Stimulated activated CD8-positive, alpha-beta memory T cell treated with anti-CD3 and anti-CD28 coated beads, Interleukin-15, amount 100 ng/mL, for 48 hours (primary cell): Measurements from ENCODE around the gene PRDM16.

Experiments
- DNase-seq, 2 donors: peaks; one replicate each; pipeline ENCODE4 v3.0.0-alpha.2; 2020; ENCODE audit warnings: low read depth in 2 of 2

The PRDM16 gene

DNA sequence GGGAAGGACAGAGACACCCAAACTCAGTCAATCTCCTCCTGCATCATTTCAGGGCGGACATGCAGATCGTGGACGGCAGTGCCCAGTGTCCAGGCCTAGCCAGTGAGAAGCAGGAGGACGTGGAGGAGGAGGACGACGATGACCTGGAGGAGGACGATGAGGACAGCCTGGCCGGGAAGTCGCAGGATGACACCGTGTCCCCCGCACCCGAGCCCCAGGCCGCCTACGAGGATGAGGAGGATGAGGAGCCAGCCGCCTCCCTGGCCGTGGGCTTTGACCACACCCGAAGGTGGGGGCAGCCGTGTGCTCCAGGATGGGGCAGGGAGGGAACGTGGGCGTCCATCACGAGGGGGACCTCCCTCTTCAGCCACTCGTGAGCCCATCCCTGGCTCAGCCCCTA is 361.8 kb downstream of the PRDM16 start:
- DNase-seq: no peak

DNA sequence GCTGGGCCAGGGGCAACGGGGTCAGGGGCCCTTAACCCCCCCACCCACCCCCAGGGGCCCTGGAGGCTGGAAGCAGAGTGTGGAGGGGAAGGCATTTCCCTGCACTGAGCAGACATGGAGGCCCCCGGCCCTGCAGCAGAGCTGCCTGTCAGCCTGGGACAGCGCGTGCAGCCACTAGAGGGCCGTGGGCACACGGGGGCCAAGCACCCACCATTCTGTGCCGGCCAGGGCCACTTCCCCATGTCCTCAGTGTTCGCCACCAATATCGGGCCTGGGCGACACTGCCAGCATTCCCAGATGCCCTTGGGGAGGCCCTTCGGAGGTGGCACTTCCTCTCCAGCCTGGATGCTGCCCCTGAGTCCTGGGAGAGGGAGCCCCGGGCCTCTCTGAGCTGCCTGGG is 362.3 kb downstream of the PRDM16 start:
- no peak for DNase-seq

DNA sequence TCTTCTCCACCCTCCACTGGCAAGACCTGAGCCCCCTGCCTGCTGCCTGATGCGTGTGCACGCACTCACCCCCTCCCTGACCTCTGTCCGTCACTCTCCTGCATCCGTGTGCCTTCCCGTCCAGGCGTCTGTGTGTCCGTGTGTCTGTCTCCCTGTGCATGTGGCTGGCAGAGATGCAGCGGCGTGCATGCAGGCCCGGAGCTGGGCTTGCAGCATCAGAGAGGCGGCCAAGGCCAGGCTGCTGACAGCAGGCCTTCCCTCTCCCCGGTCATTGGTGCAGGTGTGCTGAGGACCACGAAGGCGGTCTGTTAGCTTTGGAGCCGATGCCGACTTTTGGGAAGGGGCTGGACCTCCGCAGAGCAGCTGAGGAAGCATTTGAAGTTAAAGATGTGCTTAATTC is 362.7 kb downstream of the PRDM16 start:
- DNase-seq: no peak

DNA sequence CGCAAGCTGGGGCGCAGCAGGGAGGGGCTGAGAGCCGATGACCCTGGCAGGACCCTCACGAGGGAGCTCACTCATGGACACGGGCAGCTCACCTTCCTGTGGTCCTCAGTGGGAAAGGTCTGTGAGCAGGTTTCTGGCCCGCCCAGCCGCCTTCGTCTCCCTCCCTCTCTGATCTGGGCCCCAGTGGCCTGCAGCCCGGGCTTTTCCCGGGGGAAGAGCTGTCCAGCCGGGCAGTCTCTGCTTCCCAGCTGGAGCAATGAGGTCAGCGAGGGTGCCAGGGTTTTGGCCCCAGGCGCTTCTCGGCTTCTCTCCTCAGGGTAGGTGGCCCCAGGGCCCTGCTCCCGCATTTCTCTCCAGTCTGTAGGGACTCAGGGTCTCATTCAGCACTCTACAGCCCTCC is 363.3 kb downstream of the PRDM16 start:
- no peak for DNase-seq

DNA sequence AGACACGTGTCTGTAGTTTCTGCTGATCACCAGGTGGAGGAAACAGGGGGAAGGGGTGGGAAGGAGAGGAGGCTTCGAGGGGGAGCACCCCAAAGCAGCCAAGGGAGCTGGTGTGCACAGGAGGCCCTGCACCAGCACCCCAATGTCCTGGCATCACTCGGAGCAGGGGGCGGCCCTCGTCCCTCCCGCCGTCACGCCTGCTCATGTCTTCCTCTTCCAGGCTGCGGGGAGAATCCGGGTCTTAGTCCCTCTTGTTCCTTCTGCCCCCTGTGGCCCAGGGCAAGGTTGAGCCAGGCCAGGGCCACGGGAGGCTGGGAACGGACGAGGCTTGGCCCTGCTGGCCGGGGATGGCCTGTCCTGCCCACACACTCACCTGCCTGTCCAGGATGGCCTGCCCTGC is 364.1 kb downstream of the PRDM16 start:
- no peak for DNase-seq

DNA sequence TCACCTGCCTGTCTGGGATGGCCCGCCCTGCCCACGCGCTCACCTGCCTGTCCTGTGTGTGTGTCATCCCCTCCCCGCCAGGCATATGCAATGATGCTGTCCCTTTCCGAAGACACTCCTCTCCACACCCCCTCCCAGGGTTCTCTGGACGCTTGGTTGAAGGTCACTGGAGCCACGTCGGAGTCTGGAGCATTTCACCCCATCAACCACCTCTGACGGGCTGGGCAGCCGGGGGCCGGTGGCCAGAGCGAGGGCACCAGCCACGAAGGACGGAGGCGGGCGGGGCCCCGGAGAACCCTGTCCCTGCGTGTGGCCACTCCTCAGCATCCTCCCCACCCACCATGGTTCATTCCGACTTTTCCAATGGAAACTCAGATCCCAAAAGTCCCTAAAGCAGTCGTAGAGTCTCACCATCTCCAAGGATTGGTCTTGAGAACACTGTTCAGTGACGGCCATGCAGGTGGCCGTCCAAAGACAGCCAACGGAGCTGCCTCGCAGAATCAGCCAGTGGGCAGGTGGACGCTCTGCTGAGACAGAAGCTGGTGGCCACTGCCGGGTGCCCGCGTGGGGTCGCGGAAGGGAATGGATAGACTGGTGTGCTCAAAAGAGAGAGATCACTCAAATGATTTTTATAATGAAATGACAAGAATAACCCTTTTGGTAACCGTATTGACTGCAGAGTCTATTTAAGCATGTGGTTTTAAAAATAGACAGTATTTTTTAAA is 364.8 kb downstream of the PRDM16 start:
- no peak for DNase-seq

DNA sequence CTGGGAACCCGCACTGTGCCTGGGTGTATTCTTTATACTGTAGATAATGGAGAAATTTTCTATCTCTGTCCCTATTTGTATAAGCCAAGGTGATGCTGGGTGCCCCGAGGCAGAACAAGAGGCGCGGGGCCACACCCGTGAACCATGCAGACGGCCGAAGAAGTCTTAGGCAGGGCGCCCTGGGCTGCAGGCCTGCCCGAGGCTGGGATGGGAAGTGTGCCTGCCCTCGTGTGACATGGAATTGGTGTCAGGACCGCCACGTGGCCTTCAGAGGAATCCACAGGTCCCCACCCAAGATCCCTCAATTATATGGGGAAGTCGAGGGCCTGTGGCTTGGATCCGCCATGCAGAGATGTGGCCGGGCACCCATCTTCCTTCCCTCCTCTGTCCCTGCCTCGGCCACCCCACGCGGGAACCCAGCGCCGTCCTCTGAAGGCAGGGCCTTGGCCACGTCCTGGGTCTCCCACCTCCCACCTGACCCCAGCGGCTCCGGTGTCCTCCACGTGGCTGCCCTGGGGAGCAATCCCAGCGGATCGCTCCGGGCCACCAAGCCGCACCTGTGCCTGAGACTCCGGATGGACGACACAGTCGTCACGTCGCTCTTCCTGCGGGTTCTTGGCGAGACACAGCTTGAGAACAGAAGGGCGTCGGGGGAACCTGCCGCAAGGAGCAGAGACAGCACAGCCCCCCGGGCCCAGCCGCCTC is 365.6 kb downstream of the PRDM16 start:
- DNase-seq: no peak

DNA sequence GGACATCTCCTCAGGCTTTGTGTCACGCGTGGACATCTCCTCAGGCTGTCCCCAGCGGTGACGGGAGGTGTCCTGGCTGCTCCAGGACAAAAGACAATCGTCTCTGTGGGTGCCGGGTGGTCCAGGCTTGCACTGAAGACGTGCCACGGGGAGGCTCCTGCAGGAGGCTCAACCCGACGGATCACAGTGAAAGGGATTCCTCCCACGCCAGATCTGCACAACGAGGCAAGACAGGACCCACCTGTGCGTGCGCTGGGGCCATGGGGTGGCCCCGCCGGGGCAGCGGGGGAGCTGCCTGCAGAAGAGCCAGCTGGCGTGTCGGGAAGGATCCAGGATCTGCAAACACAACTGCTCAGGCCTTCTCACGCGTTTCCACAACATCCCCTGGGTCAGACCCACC is 366.7 kb downstream of the PRDM16 start:
- DNase-seq: no peak

DNA sequence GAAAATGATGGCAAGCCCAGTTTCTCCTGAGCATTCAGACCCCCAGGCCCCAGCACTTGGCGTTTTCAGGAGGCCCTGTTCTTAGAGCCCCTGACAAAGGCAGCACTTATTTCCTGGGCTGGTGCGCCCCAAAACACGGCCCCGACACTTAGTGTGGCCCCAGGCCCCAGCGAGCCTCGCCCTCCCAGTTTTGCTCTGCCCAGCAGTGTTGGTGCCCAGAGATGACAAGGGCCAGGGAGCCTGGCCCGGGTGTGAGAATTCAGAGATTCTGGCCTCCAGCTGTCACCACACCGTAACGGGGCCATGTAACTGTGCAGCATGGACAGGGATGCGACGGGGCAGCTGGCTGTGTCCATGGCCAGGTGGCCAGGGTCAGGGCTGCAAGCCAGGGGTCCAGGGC is 367.4 kb downstream of the PRDM16 start:
- no peak for DNase-seq

DNA sequence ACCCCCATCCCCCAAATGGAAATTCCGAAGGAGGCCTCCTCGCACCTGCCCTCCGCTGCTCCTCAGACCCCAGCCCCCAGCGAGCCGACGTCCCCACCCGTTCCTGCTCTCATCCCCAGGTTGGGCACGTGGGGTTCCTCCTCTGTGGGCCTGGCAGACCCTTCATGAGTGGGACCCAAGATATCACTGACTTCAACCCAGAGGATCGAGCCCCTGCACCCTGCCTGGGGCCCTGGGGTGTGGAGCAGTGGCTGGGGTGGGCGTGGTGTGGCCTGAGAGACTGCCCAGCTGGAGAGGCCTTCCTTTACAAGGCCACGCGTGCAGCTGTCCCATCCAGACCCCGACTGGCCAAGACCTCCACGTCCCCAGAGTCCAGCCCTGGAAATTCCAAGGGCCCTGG is 367.9 kb downstream of the PRDM16 start:
- no peak for DNase-seq

DNA sequence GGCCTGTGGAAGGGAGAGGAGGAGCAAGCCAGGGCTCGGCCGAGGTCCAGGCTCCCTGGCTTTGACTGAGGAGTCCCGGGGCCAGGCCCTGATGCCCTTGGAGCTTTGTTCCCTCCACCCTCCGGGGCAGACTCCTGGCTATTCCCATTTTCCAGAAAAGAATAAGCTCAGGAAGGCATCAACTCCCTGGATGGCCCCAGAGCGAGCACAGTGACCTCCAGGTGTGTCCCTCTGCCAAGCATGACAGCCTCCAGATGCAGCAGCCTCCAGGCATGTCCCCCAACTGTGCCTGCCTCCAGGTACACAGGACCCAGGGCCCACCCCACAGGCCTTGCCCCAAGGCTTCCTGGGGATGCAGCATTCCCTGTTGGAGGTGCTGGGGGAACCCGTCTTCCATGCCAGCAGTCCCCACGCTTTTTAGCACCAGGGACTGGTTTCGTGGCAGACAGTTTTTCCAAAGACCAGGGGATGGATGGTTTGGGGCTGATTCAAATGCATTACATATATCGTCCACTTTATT is 369.7 kb downstream of the PRDM16 start:
- DNase-seq: no peak

DNA sequence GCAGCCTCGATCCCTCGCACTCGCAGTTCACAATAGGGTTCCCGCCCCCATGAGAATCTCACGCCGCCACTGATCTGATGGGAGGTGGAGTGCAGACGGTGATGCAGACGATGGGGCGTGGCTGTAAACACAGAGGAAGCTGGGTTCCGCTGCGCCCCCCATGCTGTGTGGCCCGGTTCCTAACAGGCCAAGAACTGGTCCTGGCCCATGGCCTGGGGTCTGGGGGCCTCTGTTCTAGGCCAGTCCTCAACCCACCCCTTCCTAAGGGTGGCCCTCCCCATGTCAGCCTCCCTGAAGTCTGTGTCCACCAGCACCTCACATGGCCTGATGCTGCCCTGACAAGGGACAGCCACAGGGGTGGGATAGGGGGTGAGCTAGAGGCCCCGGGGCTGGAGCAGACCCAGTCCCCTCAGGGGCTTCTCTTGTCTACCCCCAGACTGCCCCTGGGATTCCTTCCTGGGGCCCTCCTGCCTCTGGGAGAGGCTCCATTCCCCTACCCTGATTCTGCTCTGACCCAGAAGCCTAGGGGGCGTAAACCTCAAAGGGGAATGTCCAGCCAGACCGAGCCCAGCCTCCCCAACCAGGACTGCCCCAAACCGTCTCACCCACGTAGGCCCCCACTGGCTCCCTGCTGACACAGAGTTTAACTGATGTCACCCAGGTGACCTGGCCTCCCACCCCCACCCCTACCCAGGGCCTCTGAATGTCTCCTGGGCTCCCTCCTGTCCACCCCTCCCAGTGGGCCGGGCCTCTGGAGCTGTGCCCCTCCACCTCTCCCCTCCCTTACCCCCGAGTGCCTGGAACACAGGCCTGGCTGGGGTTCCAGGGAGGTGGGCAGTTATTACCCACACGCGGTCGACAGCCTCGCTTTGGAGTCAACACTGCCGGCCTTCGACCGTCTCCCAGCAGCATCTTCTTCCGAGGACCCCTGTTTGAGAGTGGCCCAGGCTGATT is 370.6 kb downstream of the PRDM16 start:
- no peak for DNase-seq

DNA sequence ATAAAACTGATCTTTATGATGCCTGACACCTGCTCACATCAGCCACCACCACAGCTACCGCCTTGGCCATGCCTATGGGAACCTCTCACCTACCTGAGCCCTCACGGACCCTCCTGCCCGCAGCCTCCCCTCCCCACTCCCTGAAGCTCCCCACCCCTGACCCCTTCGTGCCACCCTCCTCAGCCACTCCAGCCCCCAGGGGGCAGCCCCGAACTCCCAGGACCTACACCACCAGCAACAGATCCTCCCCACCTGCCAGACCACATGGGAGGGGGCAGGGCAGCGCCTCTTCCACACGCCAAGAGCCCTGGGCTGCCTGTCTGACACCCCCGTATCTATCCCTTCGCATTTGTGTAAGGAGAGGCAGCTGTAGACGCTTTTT is 371.3 kb downstream of the PRDM16 start:
- no peak for DNase-seq

DNA sequence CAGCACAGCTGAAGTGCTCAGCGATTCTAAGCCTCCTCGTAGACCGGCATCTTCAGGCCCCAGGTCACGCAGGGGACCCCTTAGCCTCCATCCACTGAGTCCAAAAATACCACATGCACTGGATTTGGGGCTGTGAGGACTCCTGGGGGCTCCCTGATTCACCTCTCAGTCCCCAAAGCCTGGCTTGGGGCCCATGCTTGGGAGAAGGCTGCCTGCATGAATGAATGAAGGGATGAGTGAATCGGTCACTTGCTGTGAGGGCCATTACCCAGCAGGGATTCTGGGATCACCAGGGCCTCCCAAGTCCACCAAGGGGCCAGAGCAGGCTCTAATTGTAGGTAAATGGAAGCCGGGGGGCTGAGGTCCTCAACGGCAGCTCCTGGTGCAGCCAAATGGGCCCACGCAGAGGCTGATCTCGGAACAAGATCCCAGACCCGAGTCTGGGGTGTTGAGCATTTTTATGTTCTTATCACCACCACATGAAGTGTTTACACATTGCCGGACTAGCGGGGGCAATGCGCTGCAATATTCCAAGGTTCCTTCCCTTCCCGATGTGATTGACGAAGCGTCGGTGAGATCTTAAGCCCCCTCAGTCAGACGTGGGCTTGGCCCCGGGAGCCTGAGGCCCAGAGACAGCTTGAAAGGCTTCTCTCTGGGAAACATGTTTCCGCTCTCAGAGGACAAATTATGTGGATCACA is 371.9 kb downstream of the PRDM16 start:
- no peak for DNase-seq

DNA sequence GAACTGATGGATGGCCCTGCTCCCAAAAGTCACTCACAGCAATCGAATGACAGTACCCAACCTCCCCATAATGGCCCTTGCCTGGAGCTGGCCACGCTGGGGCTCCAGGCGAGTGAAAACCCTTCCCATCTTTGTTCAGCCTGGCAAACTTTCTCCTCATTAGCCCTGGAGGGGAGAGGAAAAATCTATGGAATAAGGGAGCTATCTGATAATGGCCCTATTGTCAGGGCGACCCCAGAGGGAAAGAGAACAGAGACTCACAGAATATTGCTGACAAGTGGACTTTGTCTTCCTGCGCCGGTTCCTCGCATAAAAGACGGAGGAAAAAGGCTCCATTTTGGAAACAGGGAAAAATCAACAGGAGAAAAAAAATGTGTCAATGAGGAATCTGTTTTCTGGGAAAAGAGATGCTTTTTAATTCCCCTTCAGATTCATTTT is 372.4 kb downstream of the PRDM16 start:
- DNase-seq: no peak

DNA sequence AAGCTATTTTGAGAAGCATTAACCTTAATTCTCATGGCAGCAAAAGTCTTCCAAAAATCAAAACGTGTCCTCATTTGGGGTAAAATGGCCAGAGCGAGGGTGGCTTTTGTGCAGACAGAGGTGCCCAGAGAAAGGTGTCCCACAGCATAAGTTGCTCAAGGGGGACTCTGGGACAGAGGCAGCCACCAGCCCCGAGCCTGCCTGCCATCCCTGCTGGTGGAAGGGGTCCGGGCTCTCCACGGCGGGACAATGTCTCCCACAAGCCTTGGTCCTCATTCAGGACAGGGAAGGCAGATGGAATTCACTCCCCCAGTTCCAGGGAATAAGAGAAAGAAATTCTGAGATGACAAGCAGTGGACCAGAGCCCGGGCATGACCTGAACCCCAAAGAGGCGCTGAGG is 372.9 kb downstream of the PRDM16 start:
- no peak for DNase-seq

DNA sequence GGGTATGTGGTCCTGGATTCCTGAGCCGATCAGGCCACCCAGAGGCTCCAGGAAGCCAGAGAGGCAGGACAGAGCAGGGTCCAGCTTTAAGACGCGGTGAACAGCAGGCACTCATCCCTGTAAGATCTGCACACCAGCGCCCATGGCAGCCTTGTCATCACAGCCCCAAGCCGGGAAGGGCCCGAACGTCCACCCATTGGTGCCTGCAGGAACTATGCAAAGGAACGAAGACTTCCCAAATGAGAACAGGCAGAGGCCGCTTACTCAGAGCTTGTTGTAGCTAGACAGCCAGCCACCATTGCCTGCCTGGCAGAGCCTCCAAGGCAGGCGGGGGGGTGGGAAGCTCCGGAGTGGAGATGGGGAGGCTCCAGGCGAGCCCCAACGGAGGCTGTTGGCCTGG is 373.3 kb downstream of the PRDM16 start:
- DNase-seq: no peak

DNA sequence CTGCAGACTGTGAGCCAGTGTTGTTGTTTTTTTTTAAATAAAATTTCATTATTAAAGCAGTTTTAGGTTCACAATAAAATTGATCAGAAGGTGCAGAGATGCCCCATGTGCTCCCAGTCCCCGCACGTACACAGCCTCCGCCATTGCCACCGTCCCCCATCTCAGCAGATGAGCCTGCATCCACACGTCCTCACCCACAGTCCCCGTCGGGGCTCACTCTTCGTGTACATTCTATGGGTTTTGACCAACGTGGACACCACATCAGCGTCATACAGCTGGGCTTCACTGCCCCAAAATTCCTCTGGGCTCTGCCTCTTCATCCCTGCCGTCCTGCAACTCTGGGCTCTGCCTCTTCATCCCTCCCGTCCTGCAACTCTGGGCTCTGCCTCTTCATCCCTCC is 373.9 kb downstream of the PRDM16 start:
- no peak for DNase-seq

DNA sequence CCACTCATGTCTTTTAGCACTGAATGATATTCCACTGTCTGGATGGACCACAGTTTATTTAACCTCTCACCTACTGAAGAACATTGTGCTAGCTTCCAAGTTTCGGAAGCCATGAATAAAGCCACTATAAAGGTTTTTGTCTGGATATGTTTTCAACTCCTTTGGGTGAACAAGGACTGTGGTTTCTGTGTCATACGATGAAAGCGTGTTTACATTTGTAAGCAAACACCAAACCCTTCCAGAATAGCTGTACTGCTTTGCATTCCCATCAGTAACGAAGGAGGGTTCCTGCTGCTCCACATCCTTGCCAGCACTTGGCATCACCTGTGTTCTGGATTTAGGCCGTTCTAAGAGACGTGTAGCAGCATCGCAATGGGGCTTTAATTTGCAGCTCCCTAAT is 374.8 kb downstream of the PRDM16 start:
- no peak for DNase-seq

DNA sequence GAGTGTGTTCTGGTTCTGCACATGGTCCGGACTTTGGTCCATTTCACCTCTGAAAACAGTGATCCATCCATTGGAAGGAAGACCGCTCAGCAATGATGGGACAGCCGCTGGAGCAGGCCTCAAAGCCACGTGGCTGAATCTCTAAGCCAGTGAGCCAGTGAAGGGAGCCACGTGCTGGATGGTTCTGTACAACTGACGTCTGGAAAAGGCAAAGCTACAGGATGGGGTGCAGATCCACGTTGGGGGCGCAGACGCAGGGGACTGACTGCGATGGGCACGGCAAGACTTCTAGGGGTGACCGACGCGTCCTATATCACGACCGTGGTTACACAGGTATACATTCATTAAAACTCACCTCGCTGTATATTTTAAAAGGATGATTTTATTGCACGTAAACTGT is 375.3 kb downstream of the PRDM16 start:
- DNase-seq: no peak

DNA sequence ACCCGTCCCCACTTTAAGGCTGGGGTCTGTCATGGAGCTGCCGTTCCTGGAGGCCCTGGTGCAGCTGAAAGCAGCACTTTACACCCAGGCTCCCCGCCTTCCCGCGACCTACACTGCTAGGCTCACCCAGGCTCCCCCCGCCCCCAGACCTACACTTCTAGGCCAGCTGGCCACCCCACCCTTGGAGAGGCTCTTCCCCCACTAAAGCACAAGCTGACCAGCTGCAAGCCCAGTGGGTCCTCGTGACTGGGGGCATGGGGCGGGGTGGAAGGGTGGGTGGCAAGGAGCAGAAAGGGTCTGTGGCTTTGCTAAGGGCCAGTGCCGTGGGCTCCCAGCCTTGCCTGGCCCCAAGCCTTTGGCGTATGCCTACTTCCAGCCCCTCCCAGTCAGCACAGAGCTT is 375.7 kb downstream of the PRDM16 start:
- no peak for DNase-seq
